Liver (tissue), 9 donors: ENCODE data around the gene CACNA1C. TPM values are rescaled to one million over a fixed set of nuclear protein-coding genes. Genes with fewer than 3 reads are reported as not detected.

Experiments used
- DNase-seq: peaks from one replicate; pipeline ENCODE4 v3.0.0-alpha.2; 2017; ENCODE audit warnings: low spot score
- H3K27ac ChIP-seq, 2 donors: one replicate each; pipeline ENCODE4 v1.7.0; 2013; ENCODE audit warnings: inconsistent platforms in 2 of 2, low read length in 2 of 2, control low read depth in 1 of 2, low read depth in 1 of 2, mild to moderate bottlenecking in 1 of 2
- H3K27me3 ChIP-seq, 4 donors: one replicate each; pipeline versions ENCODE4 v1.6.1 to v1.7.0; 2013; ENCODE audit warnings: low read length in 3 of 4, inconsistent platforms in 1 of 4, mild to moderate bottlenecking in 1 of 4, moderate library complexity in 1 of 4; ENCODE audit not compliant: control insufficient read depth in 4 of 4, insufficient read depth in 4 of 4
- H3K36me3 ChIP-seq, 4 donors: one replicate each; pipeline versions ENCODE4 v1.6.1 to v1.7.0; 2013; ENCODE audit warnings: low read length in 3 of 4, mild to moderate bottlenecking in 3 of 4, low read depth in 1 of 4, moderate library complexity in 1 of 4; ENCODE audit not compliant: control insufficient read depth in 4 of 4, insufficient read depth in 3 of 4
- H3K4me1 ChIP-seq, 4 donors: one replicate each; pipeline versions ENCODE4 v1.6.1 to v1.7.0; 2013; ENCODE audit warnings: low read length in 3 of 4, mild to moderate bottlenecking in 3 of 4, moderate library complexity in 1 of 4; ENCODE audit not compliant: control insufficient read depth in 4 of 4, insufficient read depth in 4 of 4
- H3K4me3 ChIP-seq, 3 donors: one replicate each; pipeline versions ENCODE4 v1.6.1 to v1.7.0; 2013; ENCODE audit warnings: low read length in 3 of 3, control low read depth in 1 of 3, low read depth in 1 of 3, mild to moderate bottlenecking in 1 of 3
- H3K9ac ChIP-seq, 2 donors: one replicate each; pipeline ENCODE4 v1.7.0; 2013; ENCODE audit warnings: low read length in 2 of 2, mild to moderate bottlenecking in 2 of 2, moderate library complexity in 2 of 2, control low read depth in 1 of 2, low read depth in 1 of 2
- H3K9me3 ChIP-seq, 4 donors: one replicate each; pipeline versions ENCODE4 v1.6.1 to v1.7.0; 2013; ENCODE audit warnings: low read length in 3 of 4; ENCODE audit not compliant: control insufficient read depth in 4 of 4
- CTCF ChIP-seq: fragments of 150-350 bp; IDR thresholded peaks from 2 replicates; pipeline ENCODE4 v1.5.1; 2017; ENCODE audit warnings: improper control_type of control experiment, low read depth, low read length; ENCODE audit not compliant: missing input control
- EGR1 ChIP-seq, 2 donors: IDR thresholded peaks; 2 replicates each; pipeline ENCODE4 v1.6.1; 2016 to 2018; ENCODE audit warnings: antibody characterized with exemption in 2 of 2, low read depth in 2 of 2
- FOXA2 ChIP-seq: IDR thresholded peaks from 2 replicates; pipeline ENCODE4 v1.6.1; 2016; ENCODE audit warnings: antibody characterized with exemption
- JUND ChIP-seq, 2 donors: IDR thresholded peaks; 2 replicates each; pipeline ENCODE4 v1.6.1; 2016; ENCODE audit warnings: antibody characterized with exemption in 2 of 2
- MAX ChIP-seq: IDR thresholded peaks from 2 replicates; pipeline ENCODE4 v1.6.1; 2016; ENCODE audit warnings: antibody characterized with exemption
- NR2F2 ChIP-seq: IDR thresholded peaks from 2 replicates; pipeline ENCODE4 v1.6.1; 2016; ENCODE audit warnings: antibody characterized with exemption
- RAD21 ChIP-seq, 2 donors: IDR thresholded peaks; 2 replicates each; pipeline ENCODE4 v1.6.1; 2016; ENCODE audit warnings: antibody characterized with exemption in 2 of 2, mild to moderate bottlenecking in 2 of 2
- RXRA ChIP-seq, 2 donors: IDR thresholded peaks; 2 replicates each; pipeline ENCODE4 v1.6.1; 2017 to 2018; ENCODE audit warnings: antibody characterized with exemption in 2 of 2, mild to moderate bottlenecking in 1 of 2
- SP1 ChIP-seq: IDR thresholded peaks from 2 replicates; pipeline ENCODE4 v1.6.1; 2018; ENCODE audit warnings: antibody characterized with exemption, mild to moderate bottlenecking
- TAF1 ChIP-seq: conservative IDR thresholded peaks from 2 replicates; pipeline ENCODE4 v1.6.1; 2016; ENCODE audit warnings: antibody characterized with exemption, mild to moderate bottlenecking
- WGBS: extraction: QIAGEN DNeasy Blood & Tissue Kit; methylation state at CpG from one replicate; pipeline ENCODE4 v1.1.7; 2013; 5-methylcytosine and 5-hydroxymethylcytosine counted together
- polyA plus RNA-seq, 2 donors: library from polyadenylated mRNA; stranded (reverse) in 1 of 2; unstranded in 1 of 2; fragments of 200-250 nt in 1 of 2; fragments of >200 nt in 1 of 2; fragmentation: Nextera tagmentation in 1 of 2; extraction: Ambion mirVana in 1 of 2; gene quantifications; one replicate each; pipeline versions ENCODE4 v1.2.1 to v1.2.3, GENCODE V29; 2013 to 2015
- total RNA-seq, 2 donors: library from RNA; depleted of rRNA; stranded (reverse); fragments of >200 nt; gene quantifications; one replicate each; pipeline ENCODE4 v1.2.3, GENCODE V29; 2014
- donor health status: healthy.
- donor health status: healthy.
- donor health status: healthy.
- donor health status: healthy.
- donor health status: healthy.

The CACNA1C gene
- total and polyA plus RNA-seq, 4 donors, result 0.23 to 1.9 (median 0.41) TPM

- H3K9me3 ChIP-seq, result no peaks in the 10 kb centered on the region
- H3K4me3 ChIP-seq, result no peak overlapping the region
- H3K4me1 ChIP-seq, result no peaks in the 10 kb centered on the region
- H3K9ac ChIP-seq, result no peak overlapping the region
- 49% methylated on average over 2 of the region's 2 CpGs for WGBS
- H3K27me3 ChIP-seq, result no peaks in the 10 kb centered on the region
- TF ChIP-seq FOXA2 (no peak), JUND (IDR thresholded peaks at IDR 0.05) (no peak), SP1 (no peak)
- H3K27ac ChIP-seq, result no peak overlapping the region
- no peaks in the 10 kb centered on the region for H3K36me3 ChIP-seq
- DNase-seq, result no peak
Measured at GRCh38 chr12:2380946-2381345, 328.2 kb downstream of the CACNA1C start.

- DNase-seq, result no peak
- TF ChIP-seq TAF1 (no peak), MAX (no peak), RAD21 (IDR thresholded peaks at IDR 0.05) (peak in 1 of 2 donors; percentile 40), EGR1 (IDR thresholded peaks at IDR 0.05; ENCODE audit: low read depth in 2 of 2) (no peak), CTCF (no peak)
- no peaks in the 10 kb centered on the region for H3K36me3 ChIP-seq
- no peaks in the 10 kb centered on the region for H3K9me3 ChIP-seq
- no peak overlapping the region for H3K4me3 ChIP-seq
- no peaks in the 10 kb centered on the region for H3K4me1 ChIP-seq
- H3K9ac ChIP-seq, result no peak overlapping the region
- WGBS, result 74% methylated on average over 5 of the region's 5 CpGs
- H3K27ac ChIP-seq, result no peak overlapping the region
- no peaks in the 10 kb centered on the region for H3K27me3 ChIP-seq
Measured at GRCh38 chr12:2382370-2383155, 329.8 kb downstream of the CACNA1C start.

- no peak for DNase-seq
- Histone ChIP-seq H3K4me3 (no peak overlapping the region), H3K27ac (no peak overlapping the region), H3K9ac (no peak overlapping the region), H3K27me3 (peaks cover 0 to 1% (median 0%) of the 10 kb centered on the region in 4 donors), H3K9me3 (no peaks in the 10 kb centered on the region), H3K4me1 (no peaks in the 10 kb centered on the region), H3K36me3 (no peaks in the 10 kb centered on the region)
- TF ChIP-seq JUND (IDR thresholded peaks at IDR 0.05) (no peak), RXRA (IDR thresholded peaks at IDR 0.05) (peak; percentile 35 to 38), MAX (no peak), SP1 (peak; percentile 12), CTCF (no peak), NR2F2 (peak; percentile 85)
- WGBS, result 50% methylated on average over 10 of the region's 10 CpGs
Measured at GRCh38 chr12:2383325-2384028, 330.7 kb downstream of the CACNA1C start.
